Naive thymus-derived CD4-positive, alpha-beta T cell (primary cell): ENCODE measurements around the gene SECTM1. TPM values are rescaled to one million over a fixed set of nuclear protein-coding genes. Genes with fewer than 3 reads are reported as not detected.
"Not testable (repeated sequence)": the region's sequence is repeated elsewhere in the genome, so short reads cannot be mapped to it uniquely, and the experiment has no call there.

ENCODE experiments used
- ATAC-seq: fragments of 150-1000 bp; cut with Tn5 transposase; 2 replicates; pipeline ENCODE4 v1.10.0; 2021; ENCODE audit warnings: mild to moderate bottlenecking, moderate library complexity
- CTCF ChIA-PET: fragments of 350-600 bp; sonication (Branson Sonifier 250); formaldehyde crosslinking; loops from one replicate; lab custom pipeline; 2021; ENCODE audit warnings: antibody characterized with exemption; lab: Charles Lee
- POLR2A ChIA-PET: fragments of 350-600 bp; sonication (Branson Sonifier 250); formaldehyde crosslinking; loops from one replicate; lab custom pipeline; 2021; ENCODE audit warnings: antibody characterized with exemption, inconsistent platforms; lab: Charles Lee
- DNase-seq, 9 donors: peaks; one replicate each; pipeline versions ENCODE4 v3.0.0 to v3.0.0-alpha.2; 2020 to 2022; ENCODE audit warnings: mixed read lengths in 1 of 9
- H3K27ac ChIP-seq: one replicate; pipeline ENCODE4 v1.7.0; 2013; ENCODE audit warnings: mild to moderate bottlenecking, low read depth, low read length, moderate library complexity
- H3K27me3 ChIP-seq, 2 donors: one replicate each; pipeline ENCODE4 v1.7.0; 2013; ENCODE audit warnings: low read length in 2 of 2, mild to moderate bottlenecking in 2 of 2, moderate library complexity in 2 of 2; ENCODE audit not compliant: control insufficient read depth in 2 of 2, insufficient read depth in 2 of 2
- H3K36me3 ChIP-seq, 3 experiments: 1 replicate in 2 of 3; 2 replicates in 1 of 3; pipeline ENCODE4 v1.7.0; 2013; ENCODE audit warnings: low read length in 3 of 3, mild to moderate bottlenecking in 3 of 3, moderate library complexity in 1 of 3; ENCODE audit not compliant: insufficient read depth in 3 of 3, control insufficient read depth in 2 of 3
- H3K4me1 ChIP-seq, 2 donors: one replicate each; pipeline ENCODE4 v1.7.0; 2013; ENCODE audit warnings: low read length in 2 of 2, mild to moderate bottlenecking in 2 of 2, moderate library complexity in 1 of 2; ENCODE audit not compliant: control insufficient read depth in 2 of 2, insufficient read depth in 2 of 2
- H3K4me3 ChIP-seq: 2 replicates; pipeline ENCODE4 v1.7.0; 2013; ENCODE audit warnings: mild to moderate bottlenecking, low read length
- H3K9me3 ChIP-seq, 3 experiments: 1 replicate in 2 of 3; 2 replicates in 1 of 3; pipeline ENCODE4 v1.7.0; 2013; ENCODE audit warnings: low read length in 3 of 3; ENCODE audit not compliant: control insufficient read depth in 2 of 3
- H3K27ac Mint-ChIP-seq, 9 donors: one replicate each; pipeline ENCODE4 v1.8.0; 2020 to 2022; ENCODE audit warnings: mixed read lengths in 9 of 9, mild to moderate bottlenecking in 8 of 9, moderate library complexity in 5 of 9, inconsistent platforms in 2 of 9
- H3K27me3 Mint-ChIP-seq, 5 donors: one replicate each; pipeline ENCODE4 v1.8.0; 2021 to 2022; ENCODE audit warnings: mixed read lengths in 5 of 5, mild to moderate bottlenecking in 1 of 5
- H3K36me3 Mint-ChIP-seq, 5 donors: one replicate each; pipeline ENCODE4 v1.8.0; 2020 to 2022; ENCODE audit warnings: mixed read lengths in 5 of 5, mild to moderate bottlenecking in 3 of 5, inconsistent platforms in 1 of 5
- H3K4me1 Mint-ChIP-seq, 7 donors: one replicate each; pipeline ENCODE4 v1.8.0; 2020 to 2022; ENCODE audit warnings: mixed read lengths in 7 of 7, mild to moderate bottlenecking in 3 of 7, inconsistent platforms in 1 of 7
- H3K4me3 Mint-ChIP-seq, 10 donors: one replicate each; pipeline ENCODE4 v1.8.0; 2020 to 2022; ENCODE audit warnings: mild to moderate bottlenecking in 10 of 10, mixed read lengths in 10 of 10, moderate library complexity in 6 of 10, inconsistent platforms in 2 of 10
- H3K9me3 Mint-ChIP-seq, 11 donors: one replicate each; pipeline ENCODE4 v1.8.0; 2020 to 2022; ENCODE audit warnings: mixed read lengths in 11 of 11, mild to moderate bottlenecking in 4 of 11, inconsistent platforms in 1 of 11, moderate library complexity in 1 of 11
- intact Hi-C, 2 donors: fragments of 100-400 bp; cut with micrococcal nuclease; formaldehyde crosslinking; loops; one replicate each; pipeline ENCODE4 v1.15.1; 2023
- polyA plus RNA-seq, 2 donors: library from polyadenylated mRNA; unstranded; fragments of 300-500 nt; fragmentation: Illumina TruSeq; gene quantifications; one replicate each; pipeline ENCODE4 v1.2.3, GENCODE V29; 2021
- total RNA-seq, 6 experiments: library from RNA in 5 of 6; stranded (reverse) in 5 of 6; gene quantifications; 1 replicate in 5 of 6; 2 replicates in 1 of 6; pipeline ENCODE4 v1.2.3 and lab custom pipeline; 2021 to 2026

The SECTM1 gene
- total and polyA plus RNA-seq, 7 experiments from 2014 or later, result 1.5 to 32.4 (median 3.2) TPM

DNA sequence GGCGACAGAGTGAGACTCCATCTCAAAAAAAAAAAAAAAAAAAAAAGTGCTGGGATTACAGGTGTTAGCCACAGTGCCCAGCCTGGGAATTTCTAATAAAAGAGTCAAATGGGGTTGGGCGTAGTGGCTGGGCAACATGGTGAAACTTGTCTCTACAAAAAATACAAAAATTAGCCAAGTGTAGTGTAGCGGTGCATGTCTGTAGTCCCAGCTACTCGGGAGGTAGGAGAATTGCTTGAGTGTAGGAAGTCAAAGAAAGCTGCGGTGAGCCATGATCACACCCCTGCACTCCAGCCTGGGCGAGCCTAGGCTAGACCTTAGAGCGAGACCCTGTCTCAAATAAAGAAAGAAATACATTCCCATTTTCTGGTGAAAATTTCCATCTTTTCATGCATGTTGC lies 35.6 kb upstream of the SECTM1 start:
- intact Hi-C loops, result no loop called here
- no peak overlapping the region for H3K27ac Mint-ChIP-seq

DNA sequence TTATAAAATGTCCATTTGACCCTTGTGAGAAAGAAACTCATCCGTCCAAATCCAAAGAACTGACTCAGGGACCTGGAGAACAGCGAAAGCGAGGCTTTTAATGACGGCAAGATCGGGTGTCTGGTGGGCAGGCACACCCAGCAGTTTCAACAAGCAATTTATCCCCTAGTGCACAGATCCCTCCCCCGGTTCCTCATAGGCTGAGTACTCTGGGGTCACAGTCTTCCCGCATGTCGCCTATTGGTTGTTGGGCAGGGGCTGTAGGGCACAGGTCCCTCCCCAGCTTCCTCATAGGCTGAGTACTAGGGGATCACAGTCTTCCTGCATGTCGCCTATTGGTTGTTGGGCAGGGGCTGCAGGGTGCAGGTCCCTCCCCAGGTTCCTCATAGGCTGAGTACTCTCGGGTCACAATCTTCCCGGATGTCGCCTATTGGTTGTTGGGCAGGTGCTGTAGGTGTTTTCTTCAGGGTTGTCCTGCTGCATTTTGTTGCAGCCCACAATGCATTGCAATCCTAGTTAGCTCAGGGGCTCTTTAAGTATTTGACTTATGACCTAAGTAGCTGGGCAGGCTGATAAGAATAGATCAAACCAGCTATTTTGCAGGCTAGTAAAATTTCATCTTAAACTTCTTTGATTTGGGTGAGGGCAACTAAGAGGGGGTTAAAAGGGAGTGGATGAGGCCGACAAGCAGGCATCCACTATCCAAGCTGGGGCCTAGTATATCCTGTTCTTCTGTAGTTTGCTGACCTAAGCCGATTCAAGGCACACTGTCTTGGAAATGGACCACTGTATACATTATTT lies 34.4 kb upstream of the SECTM1 start:
- Histone ChIP-seq H3K4me3 (no peak overlapping the region), H3K27me3 (peaks cover 3 to 5% of the 10 kb centered on the region in 2 donors), H3K9me3 (no peaks in the 10 kb centered on the region), H3K36me3 (no peaks in the 10 kb centered on the region), H3K4me1 (peaks cover 0 to 7% of the 10 kb centered on the region in 2 donors), H3K27ac (no peak overlapping the region)
- Mint-ChIP-seq H3K36me3 (no peaks in the 10 kb centered on the region), H3K27ac (peak overlapping the region in 1 of 9 donors; percentile 25), H3K27me3 (peaks cover 19 to 52% (median 30%) of the 10 kb centered on the region in 5 donors), H3K4me1 (peaks cover 5 to 17% (median 14%) of the 10 kb centered on the region in 7 donors), H3K9me3 (no peaks in the 10 kb centered on the region), H3K4me3 (no peak overlapping the region)
- ATAC-seq (no peak), DNase-seq (no peak)
- ChIA-PET POLR2A (interaction anchor here (0.7 kb wide), 1 partner anchor 132 kb away, joined by 3 read pairs; no protein-coding TSS in a partner anchor), CTCF (interaction anchor here (0.7 kb wide), 1 partner anchor 323 kb away, joined by 3 read pairs; no protein-coding TSS in a partner anchor)
- intact Hi-C loops, result no loop called here

More for the DNA sequence above, 35.6 kb upstream of the SECTM1 start:
- POLR2A ChIA-PET, result no interaction called here
- peaks cover 0 to 7% of the 10 kb centered on the region in 2 donors for H3K4me1 ChIP-seq
- H3K4me3 ChIP-seq, result no peak overlapping the region
- H3K4me1 Mint-ChIP-seq, result peaks cover 7 to 20% (median 17%) of the 10 kb centered on the region in 7 donors
- no peak overlapping the region for H3K4me3 Mint-ChIP-seq
- CTCF ChIA-PET, result no interaction called here
- H3K27me3 Mint-ChIP-seq, result peaks cover 27 to 59% (median 37%) of the 10 kb centered on the region in 5 donors
- H3K36me3 Mint-ChIP-seq, result no peaks in the 10 kb centered on the region
- H3K9me3 ChIP-seq, result no peaks in the 10 kb centered on the region
- no peak overlapping the region for H3K27ac ChIP-seq
- peaks cover 3 to 5% of the 10 kb centered on the region in 2 donors for H3K27me3 ChIP-seq
- no peak for ATAC-seq
- no peak for DNase-seq
- H3K36me3 ChIP-seq, result no peaks in the 10 kb centered on the region
- H3K9me3 Mint-ChIP-seq, result no peaks in the 10 kb centered on the region

DNA sequence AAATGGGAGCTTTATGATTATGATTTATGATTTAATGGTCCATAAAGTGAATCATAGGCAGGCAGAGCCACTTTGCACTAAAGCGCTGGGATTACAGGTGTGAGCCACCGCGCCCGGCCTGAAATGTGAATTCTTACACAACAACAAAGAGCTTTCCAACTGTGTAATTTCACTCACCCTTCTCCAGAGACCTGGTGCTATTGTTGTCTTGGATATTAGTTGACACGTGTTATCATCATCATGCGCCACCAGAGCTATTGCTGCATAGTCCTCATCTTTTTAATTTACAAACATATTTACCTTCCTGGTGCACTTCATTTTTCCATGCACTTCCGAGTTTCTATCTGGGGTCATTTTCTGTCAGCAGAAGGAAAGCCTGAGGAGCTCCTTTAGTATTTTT lies 33.2 kb upstream of the SECTM1 start:
- CTCF ChIA-PET, result interaction anchor here (1.5 kb wide), 1 partner anchor 14 kb away, joined by 7 read pairs; no protein-coding TSS in a partner anchor
- POLR2A ChIA-PET, result interaction anchor here (0.7 kb wide), 1 partner anchor 10 kb away, joined by 3 read pairs; no protein-coding TSS in a partner anchor
- intact Hi-C loops, result no loop called here

DNA sequence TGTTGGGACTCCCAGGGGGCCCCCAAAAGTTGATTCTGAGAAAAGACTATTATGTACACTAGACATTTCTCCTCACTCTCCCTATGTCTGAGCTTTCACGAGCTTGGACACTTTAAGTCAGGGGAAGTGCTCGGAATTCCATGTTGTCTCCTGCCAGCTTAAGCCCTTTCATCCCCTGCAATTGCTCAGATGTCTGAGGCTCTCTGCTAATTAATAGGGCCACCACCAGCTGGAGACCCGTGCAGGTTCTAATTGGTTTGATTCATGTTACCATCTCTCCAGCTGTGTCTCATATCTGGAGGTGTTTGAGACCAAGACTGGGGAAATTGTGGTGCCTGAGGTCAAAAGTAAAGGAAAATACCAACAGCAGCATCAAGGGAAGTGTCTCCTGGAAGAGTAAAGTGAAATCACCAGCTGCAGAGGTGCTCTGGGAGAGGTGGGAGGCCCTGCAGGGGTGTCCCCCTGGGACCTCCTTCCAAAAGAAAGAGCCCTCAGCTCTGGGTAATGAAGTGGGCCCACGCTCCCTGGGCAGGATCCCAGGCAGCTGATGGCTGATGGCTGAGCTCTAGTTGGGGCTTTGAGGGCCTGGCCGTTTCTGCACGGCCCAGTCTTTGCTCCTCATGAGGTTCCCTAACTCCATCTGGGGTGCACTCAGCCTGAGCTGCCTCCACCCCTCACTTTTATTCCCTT lies 32.2 kb upstream of the SECTM1 start:
- Mint-ChIP-seq H3K27me3 (peaks cover 7 to 48% (median 19%) of the 10 kb centered on the region in 5 donors), H3K27ac (no peak overlapping the region), H3K36me3 (no peaks in the 10 kb centered on the region), H3K4me1 (peaks cover 2 to 5% (median 4%) of the 10 kb centered on the region in 7 donors), H3K4me3 (no peak overlapping the region), H3K9me3 (no peaks in the 10 kb centered on the region)
- Histone ChIP-seq H3K9me3 (no peaks in the 10 kb centered on the region), H3K36me3 (no peaks in the 10 kb centered on the region), H3K27ac (no peak overlapping the region), H3K4me3 (no peak overlapping the region), H3K27me3 (peaks cover under 1 to 3% of the 10 kb centered on the region in 2 donors), H3K4me1 (peaks cover 0 to 3% of the 10 kb centered on the region in 2 donors)
- ChIA-PET POLR2A (interaction anchor here (0.7 kb wide), 1 partner anchor 9 kb away, joined by 3 read pairs; no protein-coding TSS in a partner anchor), CTCF (interaction anchor here (1.5 kb wide), 1 partner anchor 13 kb away, joined by 7 read pairs; no protein-coding TSS in a partner anchor)
- intact Hi-C loops, result no loop called here
- no peak for ATAC-seq
- DNase-seq, result no peak

More for the DNA sequence above, 33.2 kb upstream of the SECTM1 start:
- DNase-seq (no peak), ATAC-seq (no peak)
- H3K27ac ChIP-seq, result no peak overlapping the region
- Mint-ChIP-seq H3K27me3 (peaks cover 13 to 50% (median 23%) of the 10 kb centered on the region in 5 donors), H3K9me3 (no peaks in the 10 kb centered on the region), H3K4me3 (no peak overlapping the region), H3K4me1 (peaks cover 4 to 11% (median 9%) of the 10 kb centered on the region in 7 donors), H3K36me3 (no peaks in the 10 kb centered on the region), H3K27ac (no peak overlapping the region)
- H3K9me3 ChIP-seq, result no peaks in the 10 kb centered on the region
- H3K27me3 ChIP-seq, result peaks cover 3 to 5% of the 10 kb centered on the region in 2 donors
- no peaks in the 10 kb centered on the region for H3K36me3 ChIP-seq
- H3K4me3 ChIP-seq, result no peak overlapping the region
- peaks cover 0 to 7% of the 10 kb centered on the region in 2 donors for H3K4me1 ChIP-seq

DNA sequence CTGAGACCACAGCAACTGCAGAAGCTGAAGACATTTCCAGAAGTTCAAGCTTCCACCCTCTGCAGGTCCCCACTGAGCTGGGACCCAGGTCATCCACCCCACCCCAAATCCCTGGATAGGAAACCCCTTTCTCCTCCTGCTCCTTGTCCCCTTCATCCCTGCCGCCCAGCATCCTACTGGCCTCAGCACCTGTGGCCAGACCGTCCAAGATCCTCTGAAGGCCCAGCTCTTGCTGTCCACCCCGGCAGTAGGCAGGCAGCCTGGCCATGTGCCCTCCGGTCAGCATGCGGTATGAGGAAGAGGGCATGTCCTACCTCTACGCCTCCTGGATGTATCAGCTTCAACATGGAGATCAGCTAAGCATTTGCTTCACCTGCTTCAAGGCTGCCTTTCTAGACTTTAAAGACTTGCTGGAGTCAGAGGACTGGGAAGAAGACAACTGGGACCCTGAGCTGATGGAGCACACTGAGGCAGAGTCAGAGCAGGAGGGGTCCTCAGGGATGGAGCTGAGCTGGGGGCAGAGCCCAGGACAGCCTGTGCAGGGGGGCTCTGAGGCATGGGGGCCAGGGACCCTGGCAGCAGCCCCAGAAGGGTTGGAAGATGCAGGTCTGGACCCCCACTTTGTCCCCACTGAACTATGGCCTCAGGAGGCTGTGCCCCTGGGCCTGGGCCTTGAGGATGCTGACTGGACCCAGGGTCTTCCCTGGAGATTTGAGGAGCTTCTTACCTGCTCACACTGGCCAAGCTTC lies 28.5 kb upstream of the SECTM1 start:
- no peaks in the 10 kb centered on the region for H3K36me3 ChIP-seq
- H3K36me3 Mint-ChIP-seq, result no peaks in the 10 kb centered on the region
- ATAC-seq, result no peak
- peaks cover 6 to 10% (median 8%) of the 10 kb centered on the region in 7 donors for H3K4me1 Mint-ChIP-seq
- no peaks in the 10 kb centered on the region for H3K27me3 ChIP-seq
- H3K9me3 ChIP-seq, result no peaks in the 10 kb centered on the region
- H3K27ac Mint-ChIP-seq, result no peak overlapping the region
- H3K4me3 Mint-ChIP-seq, result no peak overlapping the region
- no peak for DNase-seq
- ChIA-PET POLR2A (no interaction called here), CTCF (no interaction called here)
- no peak overlapping the region for H3K4me3 ChIP-seq
- intact Hi-C loops, result no loop called here
- no peak overlapping the region for H3K27ac ChIP-seq
- peaks cover 5 to 33% (median 13%) of the 10 kb centered on the region in 5 donors for H3K27me3 Mint-ChIP-seq
- no peaks in the 10 kb centered on the region for H3K9me3 Mint-ChIP-seq
- no peaks in the 10 kb centered on the region for H3K4me1 ChIP-seq

DNA sequence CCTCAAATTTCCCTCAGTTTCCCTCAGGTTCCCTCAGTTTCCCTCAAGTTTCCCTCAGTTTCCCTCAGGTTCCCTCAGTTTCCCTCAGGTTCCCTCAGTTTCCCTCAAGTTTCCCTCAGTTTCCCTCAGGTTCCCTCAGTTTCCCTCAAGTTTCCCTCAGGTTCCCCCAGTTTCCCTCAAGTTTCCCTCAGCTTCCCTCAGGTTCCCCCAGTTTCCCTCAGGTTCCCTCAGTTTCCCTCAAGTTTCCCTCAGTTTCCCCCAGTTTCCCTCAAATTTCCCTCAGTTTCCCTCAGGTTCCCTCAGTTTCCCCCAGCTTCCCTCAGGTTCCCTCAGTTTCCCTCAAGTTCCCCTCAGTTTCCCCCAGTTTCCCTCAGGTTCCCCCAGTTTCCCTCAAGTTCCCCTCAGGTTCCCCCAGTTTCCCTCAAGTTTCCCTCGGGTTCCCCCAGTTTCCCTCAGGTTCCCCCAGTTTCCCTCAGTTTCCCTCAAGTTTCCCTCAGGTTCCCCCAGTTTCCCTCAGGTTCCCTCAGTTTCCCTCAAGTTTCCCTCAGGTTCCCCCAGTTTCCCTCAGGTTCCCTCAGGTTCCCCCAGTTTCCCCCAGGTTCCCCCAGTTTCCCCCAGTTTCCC lies 26.0 kb upstream of the SECTM1 start:
- ATAC-seq, H3K4me3 ChIP-seq, H3K27ac ChIP-seq, H3K27me3 ChIP-seq, H3K4me3 Mint-ChIP-seq, H3K9me3 ChIP-seq, H3K9me3 Mint-ChIP-seq, H3K36me3 ChIP-seq, intact Hi-C loops, CTCF ChIA-PET, H3K36me3 Mint-ChIP-seq, H3K27ac Mint-ChIP-seq, H3K4me1 ChIP-seq, DNase-seq: not testable (repeated sequence)
- Mint-ChIP-seq H3K27me3 (peaks cover 5 to 26% (median 13%) of the 10 kb centered on the region in 5 donors), H3K4me1 (peaks cover 6 to 10% (median 8%) of the 10 kb centered on the region in 7 donors)
- POLR2A ChIA-PET, result interaction anchor here (0.6 to 0.7 kb wide), 3 partner anchors 47 to 1057 kb away, joined by 3 to 5 read pairs (median 5); no protein-coding TSS in a partner anchor
